Fibroblast of gingiva (primary cell): ENCODE results near the gene SPATA21.
A peak's percentile ranks its signal among the peaks of the same experiment; 100 is the strongest.
"Not testable (repeated sequence)": the region's sequence is repeated elsewhere in the genome, so short reads cannot be mapped to it uniquely, and the experiment has no call there.

Source experiments
- DNase-seq: peaks from one replicate; pipeline ENCODE4 v3.0.0-alpha.2; 2011; ENCODE audit warnings: low read depth

SPATA21 gene

GRCh38 chr1:16385659-16386453, 51.4 kb downstream of the SPATA21 start:
- DNase-seq, result no peak

GRCh38 chr1:16383888-16384287, 53.3 kb downstream of the SPATA21 start:
- DNase-seq, result no peak

- no peak for DNase-seq
Measured at GRCh38 chr1:16380868-16381267, 56.4 kb downstream of the SPATA21 start.

- DNase-seq, result no peak
Measured at GRCh38 chr1:16378443-16378842, 58.8 kb downstream of the SPATA21 start.

- no peak for DNase-seq
Measured at GRCh38 chr1:16376971-16377370, 60.3 kb downstream of the SPATA21 start.

GRCh38 chr1:16375521-16376340, 61.5 kb downstream of the SPATA21 start:
- DNase-seq, result peak; percentile 83

- DNase-seq, result no peak
Measured at GRCh38 chr1:16374266-16374665, 63.0 kb downstream of the SPATA21 start.

- DNase-seq, result peak; percentile 81
Measured at GRCh38 chr1:16372535-16373285, 64.5 kb downstream of the SPATA21 start.

GRCh38 chr1:16371725-16372124, 65.5 kb downstream of the SPATA21 start:
- peak; percentile 46 for DNase-seq

- DNase-seq, result no peak
Measured at GRCh38 chr1:16369821-16370220, 67.4 kb downstream of the SPATA21 start.

- DNase-seq, result peak; percentile 46
Measured at GRCh38 chr1:16367968-16368890, 69.0 kb downstream of the SPATA21 start.

- DNase-seq, result peak; percentile 95
Measured at GRCh38 chr1:16367258-16367967, 69.8 kb downstream of the SPATA21 start.

- DNase-seq, result peak; percentile 99
Measured at GRCh38 chr1:16366722-16367257, 70.4 kb downstream of the SPATA21 start, which contains the start of gene SZRD1. Gene SZRD1 (plus strand): TSS chr1:16367242. CDS start chr1:16367258, 16 bp downstream.

GRCh38 chr1:16365146-16365498, 72.1 kb downstream of the SPATA21 start:
- DNase-seq, result not testable (repeated sequence)

- DNase-seq, result no peak
Measured at GRCh38 chr1:16356867-16357266, 80.4 kb downstream of the SPATA21 start.

- DNase-seq, result no peak
Measured at GRCh38 chr1:16354619-16355018, 82.6 kb downstream of the SPATA21 start.

- DNase-seq, result no peak
Measured at GRCh38 chr1:16352842-16353535, 84.2 kb downstream of the SPATA21 start.

GRCh38 chr1:16351994-16352841, 85.0 kb downstream of the SPATA21 start, which contains the start of gene FBXO42:
Gene FBXO42 (minus strand): TSS chr1:16352480. CDS start chr1:16315418, 37,062 bp downstream.
- DNase-seq, result peak; percentile 91
